ENCODE data around the gene AMZ2.
"Not testable (repeated sequence)": the region's sequence is repeated elsewhere in the genome, so short reads cannot be mapped to it uniquely, and the experiment has no call there.

AMZ2 gene

GRCh38 chr17:68262467-68262866, 14.6 kb downstream of the AMZ2 start:
- H3K9ac ChIP-seq (ENCODE audit: low read length); H3K36me3 ChIP-seq (ENCODE audit: control insufficient read depth, insufficient read depth, low read length); H3K4me3 ChIP-seq (ENCODE audit: low read length); H3K4me1 ChIP-seq (ENCODE audit: control insufficient read depth, insufficient read depth, low read length); H3K27me3 ChIP-seq (ENCODE audit: control insufficient read depth, insufficient read depth, low read length); H3K27ac ChIP-seq (ENCODE audit: low read depth, low read length): not testable (repeated sequence)

GRCh38 chr17:68263101-68263681, 15.3 kb downstream of the AMZ2 start:
- H3K4me1 ChIP-seq (ENCODE audit: control insufficient read depth, insufficient read depth, low read length); H3K27ac ChIP-seq (ENCODE audit: low read depth, low read length); H3K27me3 ChIP-seq (ENCODE audit: control insufficient read depth, insufficient read depth, low read length); H3K36me3 ChIP-seq (ENCODE audit: control insufficient read depth, insufficient read depth, low read length); H3K9ac ChIP-seq (ENCODE audit: low read length); H3K4me3 ChIP-seq (ENCODE audit: low read length): not testable (repeated sequence)

GRCh38 chr17:68265833-68266232, 18.0 kb downstream of the AMZ2 start:
- H3K36me3 ChIP-seq (ENCODE audit: control insufficient read depth, insufficient read depth, low read length); H3K9ac ChIP-seq (ENCODE audit: low read length); H3K27me3 ChIP-seq (ENCODE audit: control insufficient read depth, insufficient read depth, low read length); H3K27ac ChIP-seq (ENCODE audit: low read depth, low read length); H3K4me3 ChIP-seq (ENCODE audit: low read length); H3K4me1 ChIP-seq (ENCODE audit: control insufficient read depth, insufficient read depth, low read length): not testable (repeated sequence)

- H3K27ac ChIP-seq (ENCODE audit: low read depth, low read length): no peak overlapping the region
- H3K4me1 ChIP-seq (ENCODE audit: control insufficient read depth, insufficient read depth, low read length): no peaks in the 10 kb centered on the region
- H3K27me3 ChIP-seq (ENCODE audit: control insufficient read depth, insufficient read depth, low read length): no peaks in the 10 kb centered on the region
- H3K36me3 ChIP-seq (ENCODE audit: control insufficient read depth, insufficient read depth, low read length): no peaks in the 10 kb centered on the region
- no peak overlapping the region for H3K4me3 ChIP-seq (ENCODE audit: low read length)
- no peak overlapping the region for H3K9ac ChIP-seq (ENCODE audit: low read length)
Measured at GRCh38 chr17:68273722-68274121, 25.9 kb downstream of the AMZ2 start.

GRCh38 chr17:68276339-68276738, 28.5 kb downstream of the AMZ2 start:
- not testable (repeated sequence) for H3K27ac ChIP-seq (ENCODE audit: low read depth, low read length); H3K9ac ChIP-seq (ENCODE audit: low read length); H3K27me3 ChIP-seq (ENCODE audit: control insufficient read depth, insufficient read depth, low read length); H3K4me3 ChIP-seq (ENCODE audit: low read length); H3K4me1 ChIP-seq (ENCODE audit: control insufficient read depth, insufficient read depth, low read length); H3K36me3 ChIP-seq (ENCODE audit: control insufficient read depth, insufficient read depth, low read length)

- Histone ChIP-seq H3K4me1 (ENCODE audit: control insufficient read depth, insufficient read depth, low read length) (no peaks in the 10 kb centered on the region), H3K36me3 (ENCODE audit: control insufficient read depth, insufficient read depth, low read length) (no peaks in the 10 kb centered on the region), H3K9ac (ENCODE audit: low read length) (no peak overlapping the region), H3K27me3 (ENCODE audit: control insufficient read depth, insufficient read depth, low read length) (no peaks in the 10 kb centered on the region), H3K27ac (ENCODE audit: low read depth, low read length) (no peak overlapping the region), H3K4me3 (ENCODE audit: low read length) (no peak overlapping the region)
Measured at GRCh38 chr17:68277807-68278206, 30.0 kb downstream of the AMZ2 start.

- H3K4me1 ChIP-seq (ENCODE audit: control insufficient read depth, insufficient read depth, low read length); H3K27ac ChIP-seq (ENCODE audit: low read depth, low read length); H3K27me3 ChIP-seq (ENCODE audit: control insufficient read depth, insufficient read depth, low read length); H3K4me3 ChIP-seq (ENCODE audit: low read length); H3K36me3 ChIP-seq (ENCODE audit: control insufficient read depth, insufficient read depth, low read length); H3K9ac ChIP-seq (ENCODE audit: low read length): not testable (repeated sequence)
Measured at GRCh38 chr17:68281965-68282364, 34.1 kb downstream of the AMZ2 start.

- peaks cover 4% of the 10 kb centered on the region for H3K27me3 ChIP-seq (ENCODE audit: control insufficient read depth, insufficient read depth, low read length)
- H3K27ac ChIP-seq (ENCODE audit: low read depth, low read length): no peak overlapping the region
- peaks cover 5% of the 10 kb centered on the region for H3K4me1 ChIP-seq (ENCODE audit: control insufficient read depth, insufficient read depth, low read length)
- no peak overlapping the region for H3K4me3 ChIP-seq (ENCODE audit: low read length)
- no peaks in the 10 kb centered on the region for H3K36me3 ChIP-seq (ENCODE audit: control insufficient read depth, insufficient read depth, low read length)
- no peak overlapping the region for H3K9ac ChIP-seq (ENCODE audit: low read length)
Measured at GRCh38 chr17:68288375-68288774, 40.5 kb downstream of the AMZ2 start.

- H3K4me3 ChIP-seq (ENCODE audit: low read length): no peak overlapping the region
- H3K4me1 ChIP-seq (ENCODE audit: control insufficient read depth, insufficient read depth, low read length): peaks cover 5% of the 10 kb centered on the region
- H3K9ac ChIP-seq (ENCODE audit: low read length): no peak overlapping the region
- H3K36me3 ChIP-seq (ENCODE audit: control insufficient read depth, insufficient read depth, low read length): no peaks in the 10 kb centered on the region
- H3K27me3 ChIP-seq (ENCODE audit: control insufficient read depth, insufficient read depth, low read length): peaks cover 6% of the 10 kb centered on the region
- no peak overlapping the region for H3K27ac ChIP-seq (ENCODE audit: low read depth, low read length)
Measured at GRCh38 chr17:68288804-68289203, 41.0 kb downstream of the AMZ2 start.

- no peak overlapping the region for H3K4me3 ChIP-seq (ENCODE audit: low read length)
- H3K4me1 ChIP-seq (ENCODE audit: control insufficient read depth, insufficient read depth, low read length): peaks cover 5% of the 10 kb centered on the region
- no peak overlapping the region for H3K9ac ChIP-seq (ENCODE audit: low read length)
- H3K27me3 ChIP-seq (ENCODE audit: control insufficient read depth, insufficient read depth, low read length): peaks cover 9% of the 10 kb centered on the region
- no peak overlapping the region for H3K27ac ChIP-seq (ENCODE audit: low read depth, low read length)
- H3K36me3 ChIP-seq (ENCODE audit: control insufficient read depth, insufficient read depth, low read length): no peaks in the 10 kb centered on the region
Measured at GRCh38 chr17:68289473-68289872, 41.6 kb downstream of the AMZ2 start.

- Histone ChIP-seq H3K4me3 (ENCODE audit: low read length) (no peak overlapping the region), H3K9ac (ENCODE audit: low read length) (no peak overlapping the region), H3K27ac (ENCODE audit: low read depth, low read length) (no peak overlapping the region), H3K27me3 (ENCODE audit: control insufficient read depth, insufficient read depth, low read length) (peaks cover 9% of the 10 kb centered on the region), H3K36me3 (ENCODE audit: control insufficient read depth, insufficient read depth, low read length) (no peaks in the 10 kb centered on the region), H3K4me1 (ENCODE audit: control insufficient read depth, insufficient read depth, low read length) (peaks cover 5% of the 10 kb centered on the region)
Measured at GRCh38 chr17:68289936-68290267, 42.1 kb downstream of the AMZ2 start.

- Histone ChIP-seq H3K9ac (ENCODE audit: low read length) (no peak overlapping the region), H3K27ac (ENCODE audit: low read depth, low read length) (no peak overlapping the region), H3K4me3 (ENCODE audit: low read length) (peak overlapping the region; percentile 58), H3K4me1 (ENCODE audit: control insufficient read depth, insufficient read depth, low read length) (peaks cover 5% of the 10 kb centered on the region), H3K36me3 (ENCODE audit: control insufficient read depth, insufficient read depth, low read length) (no peaks in the 10 kb centered on the region), H3K27me3 (ENCODE audit: control insufficient read depth, insufficient read depth, low read length) (peaks cover 9% of the 10 kb centered on the region)
Measured at GRCh38 chr17:68290268-68290954, 42.6 kb downstream of the AMZ2 start.

Measured in rectal smooth muscle tissue (tissue), 1 donor.